Measurements from ENCODE around the gene PDGFRB.

GRCh38 chr5:150146862-150147601 is 8.6 kb downstream of the PDGFRB start:
- TF ChIP-seq, protein P1, sequence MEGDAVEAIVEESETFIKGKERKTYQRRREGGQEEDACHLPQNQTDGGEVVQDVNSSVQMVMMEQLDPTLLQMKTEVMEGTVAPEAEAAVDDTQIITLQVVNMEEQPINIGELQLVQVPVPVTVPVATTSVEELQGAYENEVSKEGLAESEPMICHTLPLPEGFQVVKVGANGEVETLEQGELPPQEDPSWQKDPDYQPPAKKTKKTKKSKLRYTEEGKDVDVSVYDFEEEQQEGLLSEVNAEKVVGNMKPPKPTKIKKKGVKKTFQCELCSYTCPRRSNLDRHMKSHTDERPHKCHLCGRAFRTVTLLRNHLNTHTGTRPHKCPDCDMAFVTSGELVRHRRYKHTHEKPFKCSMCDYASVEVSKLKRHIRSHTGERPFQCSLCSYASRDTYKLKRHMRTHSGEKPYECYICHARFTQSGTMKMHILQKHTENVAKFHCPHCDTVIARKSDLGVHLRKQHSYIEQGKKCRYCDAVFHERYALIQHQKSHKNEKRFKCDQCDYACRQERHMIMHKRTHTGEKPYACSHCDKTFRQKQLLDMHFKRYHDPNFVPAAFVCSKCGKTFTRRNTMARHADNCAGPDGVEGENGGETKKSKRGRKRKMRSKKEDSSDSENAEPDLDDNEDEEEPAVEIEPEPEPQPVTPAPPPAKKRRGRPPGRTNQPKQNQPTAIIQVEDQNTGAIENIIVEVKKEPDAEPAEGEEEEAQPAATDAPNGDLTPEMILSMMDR (conservative IDR thresholded peaks at IDR 0.05; ENCODE audit: low read depth, low read length), result no peak
- TF ChIP-seq EZH2 (IDR thresholded peaks at IDR 0.05; ENCODE audit: low read length, unreplicated experiment) (no peak), EZH2phosphoT487 (IDR thresholded peaks at IDR 0.05; ENCODE audit: borderline replicate concordance, low read length) (no peak)
